Kidney tubule cell (primary cell): ENCODE data around the gene LARP6.
"Not testable (repeated sequence)": the region's sequence is repeated elsewhere in the genome, so short reads cannot be mapped to it uniquely, and the experiment has no call there.

ENCODE experiments used
- DNase-seq: peaks from one replicate; pipeline ENCODE4 v3.0.0-alpha.2; 2018; ENCODE audit warnings: low spot score

The LARP6 gene

GRCh38 chr15:70853973-70854665 lies at the start of gene LARP6:
Gene LARP6, minus strand, starts transcription at chr15:70854157. Its CDS starts 69 bp downstream, at chr15:70854088.
- peak; percentile 58 for DNase-seq

GRCh38 chr15:70902107-70902506 lies 48.1 kb upstream of the LARP6 start:
- peak; percentile 85 for DNase-seq

- peak; percentile 62 for DNase-seq
Observed at GRCh38 chr15:70892912-70893560, 39.1 kb upstream of the LARP6 start.

- peak; percentile 98 for DNase-seq
Observed at GRCh38 chr15:70892002-70892911, 38.3 kb upstream of the LARP6 start, which contains the start of the genes LRRC49 and THAP10. Gene LRRC49, plus strand, starts transcription at chr15:70892826. Its CDS starts 69 bp downstream, at chr15:70892895. Gene THAP10, minus strand, starts transcription at chr15:70892433. Its CDS starts 161 bp downstream, at chr15:70892272.

- peak; percentile 58 for DNase-seq
Observed at GRCh38 chr15:70882361-70882760, 28.4 kb upstream of the LARP6 start.

- no peak for DNase-seq
Observed at GRCh38 chr15:70880781-70881180, 26.8 kb upstream of the LARP6 start.

GRCh38 chr15:70879401-70879800 lies 25.4 kb upstream of the LARP6 start:
- no peak for DNase-seq

GRCh38 chr15:70876683-70877082 lies 22.7 kb upstream of the LARP6 start:
- no peak for DNase-seq

GRCh38 chr15:70876011-70876410 lies 22.1 kb upstream of the LARP6 start:
- no peak for DNase-seq

- no peak for DNase-seq
Observed at GRCh38 chr15:70875001-70875782, 21.2 kb upstream of the LARP6 start.

- peak; percentile 56 for DNase-seq
Observed at GRCh38 chr15:70873232-70874054, 19.5 kb upstream of the LARP6 start.

GRCh38 chr15:70871490-70871889 lies 17.5 kb upstream of the LARP6 start:
- DNase-seq, result not testable (repeated sequence)

- DNase-seq, result peak; percentile 17
Observed at GRCh38 chr15:70870051-70870450, 16.1 kb upstream of the LARP6 start.

GRCh38 chr15:70869346-70869745 lies 15.4 kb upstream of the LARP6 start:
- no peak for DNase-seq

- DNase-seq, result no peak
Observed at GRCh38 chr15:70867911-70868467, 14.0 kb upstream of the LARP6 start.

- DNase-seq, result no peak
Observed at GRCh38 chr15:70866982-70867641, 13.2 kb upstream of the LARP6 start.

- DNase-seq, result peak; percentile 88
Observed at GRCh38 chr15:70863450-70864218, 9.7 kb upstream of the LARP6 start.

GRCh38 chr15:70859998-70860397 lies 6.0 kb upstream of the LARP6 start:
- no peak for DNase-seq

GRCh38 chr15:70859322-70859908 lies 5.5 kb upstream of the LARP6 start:
- no peak for DNase-seq
